HuH-7.5 (cell line): ENCODE measurements around the gene ZBTB17.
A peak's percentile ranks its signal among the peaks of the same experiment; 100 is the strongest.
"Not testable (repeated sequence)": the region's sequence is repeated elsewhere in the genome, so short reads cannot be mapped to it uniquely, and the experiment has no call there.

ENCODE experiments used
- DNase-seq: peaks from one replicate; pipeline ENCODE4 v3.0.0; 2011; ENCODE audit warnings: low spot score

Gene ZBTB17

GRCh38 chr1:16011936-16012589 lies 36.2 kb upstream of the ZBTB17 start:
- DNase-seq, result no peak

GRCh38 chr1:16010837-16011236 lies 34.9 kb upstream of the ZBTB17 start:
- DNase-seq, result no peak

GRCh38 chr1:16009678-16010077 lies 33.8 kb upstream of the ZBTB17 start:
- DNase-seq, result no peak

GRCh38 chr1:16009030-16009460 lies 33.1 kb upstream of the ZBTB17 start:
- DNase-seq, result peak; percentile 72

- DNase-seq, result no peak
Observed at GRCh38 chr1:16007671-16008341, 31.9 kb upstream of the ZBTB17 start.

- DNase-seq, result no peak
Observed at GRCh38 chr1:16006552-16007485, 30.9 kb upstream of the ZBTB17 start.

DNA sequence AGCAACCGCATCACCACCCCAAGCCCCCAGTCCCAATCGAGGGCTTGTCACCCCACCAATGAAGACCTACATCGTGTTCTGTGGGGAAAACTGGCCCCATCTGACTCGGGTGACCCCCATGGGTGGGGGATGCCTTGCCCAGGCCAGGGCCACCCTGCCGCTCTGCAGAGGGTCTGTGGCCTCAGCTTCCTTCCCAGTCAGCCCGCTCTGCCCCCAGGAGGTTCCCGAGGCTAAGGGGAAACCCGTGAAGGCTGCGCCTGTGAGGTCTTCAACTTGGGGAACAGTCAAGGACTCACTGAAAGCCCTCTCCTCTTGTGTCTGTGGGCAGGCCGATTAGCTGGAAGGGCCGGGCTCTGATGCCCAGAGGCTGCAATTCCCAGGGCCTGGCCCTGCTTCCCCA lies 30.1 kb upstream of the ZBTB17 start:
- no peak for DNase-seq

GRCh38 chr1:16005597-16005996 lies 29.7 kb upstream of the ZBTB17 start:
- no peak for DNase-seq

GRCh38 chr1:16001274-16001673 lies 25.4 kb upstream of the ZBTB17 start:
- DNase-seq, result not testable (repeated sequence)

GRCh38 chr1:15998929-15999328 lies 23.0 kb upstream of the ZBTB17 start:
- DNase-seq, result no peak

DNA sequence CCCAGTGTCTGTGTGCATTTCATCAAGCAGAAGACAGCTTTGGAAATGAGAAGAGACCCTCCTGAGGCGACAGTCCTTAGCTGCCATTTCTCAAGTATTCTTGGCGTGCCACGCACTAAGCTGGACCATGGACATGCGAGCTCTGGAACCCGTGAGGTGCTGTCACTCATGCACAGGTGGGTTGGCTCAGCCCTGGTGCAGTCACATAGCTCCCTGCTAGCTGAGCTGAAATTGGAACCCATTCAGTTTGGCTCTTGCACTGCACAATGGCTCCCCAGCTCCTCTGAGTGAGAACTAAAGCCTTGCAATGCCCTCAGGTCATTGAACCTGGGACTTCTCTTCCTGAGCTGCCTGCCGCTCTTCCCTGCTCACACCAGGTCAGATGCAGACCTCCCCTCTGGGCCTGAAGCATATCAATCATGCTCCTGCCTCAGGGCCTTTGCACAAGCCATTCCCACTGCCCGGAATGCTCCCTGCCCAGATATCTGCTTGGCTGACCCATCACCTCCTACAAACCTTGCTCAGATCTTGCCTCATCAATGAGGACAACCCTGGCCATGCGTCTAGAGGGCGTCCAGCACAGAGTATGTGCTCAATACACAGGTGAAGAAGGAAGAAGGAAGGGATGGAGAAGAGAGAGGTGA lies 21.9 kb upstream of the ZBTB17 start:
- no peak for DNase-seq

GRCh38 chr1:15997076-15997585 lies 21.2 kb upstream of the ZBTB17 start:
- no peak for DNase-seq

DNA sequence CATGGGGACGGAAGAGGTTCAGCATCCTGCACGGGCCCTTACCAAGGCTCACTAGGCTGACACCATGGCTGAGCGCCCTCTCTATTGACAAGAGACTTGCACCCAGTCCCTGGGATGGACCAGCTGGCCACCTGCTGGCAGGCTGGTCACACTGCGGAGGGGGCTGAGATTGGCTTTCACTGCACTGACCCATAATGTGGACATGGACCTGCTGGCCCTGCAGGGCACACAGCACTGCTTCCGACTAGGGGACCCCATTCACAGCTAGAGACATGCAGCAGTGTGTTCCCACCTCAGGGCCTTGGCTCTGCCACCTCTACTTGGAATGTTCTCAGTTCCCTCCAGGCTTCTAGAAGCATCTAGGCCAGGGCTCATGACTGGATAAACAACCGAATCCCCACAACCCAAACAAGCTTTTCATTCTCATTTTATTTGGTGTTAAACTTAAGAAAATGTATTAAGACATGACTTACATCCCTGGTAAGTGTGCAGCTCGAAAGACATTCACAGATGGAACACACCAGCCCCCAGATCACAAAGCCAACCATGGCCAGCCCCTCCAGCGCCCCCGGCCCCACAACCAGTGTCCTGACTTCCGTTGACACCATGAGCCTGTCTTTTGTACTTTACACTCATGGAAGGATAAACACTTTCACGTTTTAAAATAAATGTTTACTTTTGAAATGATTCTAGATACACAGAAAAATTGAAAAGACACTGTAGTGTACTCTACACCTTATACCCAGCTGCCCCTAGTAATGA lies 18.9 kb upstream of the ZBTB17 start:
- peak; percentile 69 for DNase-seq

- no peak for DNase-seq
Observed at GRCh38 chr1:15994081-15994480, 18.2 kb upstream of the ZBTB17 start.

GRCh38 chr1:15993666-15994065 lies 17.8 kb upstream of the ZBTB17 start:
- DNase-seq, result no peak

DNA sequence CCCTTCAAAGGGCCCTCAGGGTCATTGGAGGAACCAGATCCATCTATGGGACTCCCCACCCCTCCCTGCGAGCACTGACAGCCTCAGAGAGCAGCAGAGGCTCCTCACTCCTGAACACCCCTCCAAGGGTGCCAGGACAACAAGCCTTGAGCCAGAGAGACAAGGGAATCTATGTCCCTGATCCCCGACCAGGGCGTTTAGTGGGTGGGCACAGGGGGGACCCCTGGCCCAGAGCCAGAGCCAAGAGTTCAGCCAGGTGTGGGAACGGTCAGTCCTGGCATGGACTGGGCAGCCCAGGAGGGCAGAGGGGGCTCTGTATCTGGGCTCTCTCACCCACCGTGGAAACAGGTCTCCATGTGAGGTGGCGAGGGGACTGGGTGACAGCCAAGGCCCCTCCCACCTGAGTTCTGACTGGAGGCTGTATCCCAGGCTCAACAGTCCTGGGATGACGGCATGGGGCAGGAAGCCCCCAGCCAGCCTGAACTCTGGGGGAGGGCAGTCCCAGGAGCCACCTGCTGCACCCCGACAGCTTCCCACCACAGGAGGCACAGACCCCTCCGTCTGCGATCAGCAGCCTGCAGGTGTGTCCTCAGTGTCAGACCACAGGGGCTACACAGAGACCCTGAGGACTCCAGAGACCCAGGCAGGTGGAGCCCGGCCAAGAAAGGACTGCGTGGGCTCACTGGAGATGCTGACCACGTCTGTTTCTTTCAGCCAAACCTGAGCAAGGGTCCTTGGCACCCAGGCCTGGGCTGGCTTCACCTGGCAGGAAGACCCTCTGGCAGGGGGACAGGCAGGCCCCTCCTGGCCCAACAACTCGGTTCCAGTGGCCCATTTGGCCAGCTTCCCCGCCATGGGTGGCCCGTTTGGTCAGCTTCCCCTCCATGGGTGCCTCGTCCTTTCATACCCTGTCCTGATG lies 16.9 kb upstream of the ZBTB17 start:
- no peak for DNase-seq

- no peak for DNase-seq
Observed at GRCh38 chr1:15992187-15992553, 16.3 kb upstream of the ZBTB17 start.

DNA sequence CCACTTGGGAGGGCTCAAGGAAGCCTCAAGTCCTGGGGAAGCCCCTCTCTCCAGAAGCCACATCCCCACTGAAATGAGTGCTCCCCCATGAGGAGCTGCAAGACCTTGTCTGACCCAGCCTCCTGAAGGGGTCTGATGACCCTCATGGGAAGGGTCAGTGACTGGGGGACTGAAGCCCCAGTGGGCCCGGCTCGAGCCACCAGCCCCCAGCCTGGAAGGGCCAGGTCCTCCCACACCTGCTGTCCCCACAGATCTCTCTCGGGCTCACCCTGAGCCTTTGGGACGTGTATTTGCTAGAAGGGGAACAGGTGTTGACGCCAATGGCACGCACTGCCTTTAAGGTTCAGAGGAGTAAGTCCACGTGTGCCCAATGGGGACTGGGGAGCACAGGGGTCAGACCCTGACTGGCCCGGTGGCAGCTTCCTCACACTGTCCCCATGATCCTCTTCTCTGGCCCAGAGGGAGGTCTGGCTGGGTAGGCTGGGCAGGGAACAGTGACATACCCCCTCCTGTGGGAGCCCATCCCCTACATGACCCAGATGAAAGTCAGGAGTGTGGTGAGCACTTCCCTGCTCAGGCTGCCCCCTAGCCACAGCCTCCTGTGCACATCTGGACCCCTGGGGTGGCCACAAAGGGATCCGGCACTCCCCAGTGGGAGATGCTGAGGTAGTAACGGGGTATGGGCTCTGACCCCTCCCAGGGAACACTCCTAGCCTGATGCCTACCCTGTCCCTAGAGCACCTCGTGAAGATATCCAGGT lies 15.7 kb upstream of the ZBTB17 start:
- DNase-seq, result no peak

DNA sequence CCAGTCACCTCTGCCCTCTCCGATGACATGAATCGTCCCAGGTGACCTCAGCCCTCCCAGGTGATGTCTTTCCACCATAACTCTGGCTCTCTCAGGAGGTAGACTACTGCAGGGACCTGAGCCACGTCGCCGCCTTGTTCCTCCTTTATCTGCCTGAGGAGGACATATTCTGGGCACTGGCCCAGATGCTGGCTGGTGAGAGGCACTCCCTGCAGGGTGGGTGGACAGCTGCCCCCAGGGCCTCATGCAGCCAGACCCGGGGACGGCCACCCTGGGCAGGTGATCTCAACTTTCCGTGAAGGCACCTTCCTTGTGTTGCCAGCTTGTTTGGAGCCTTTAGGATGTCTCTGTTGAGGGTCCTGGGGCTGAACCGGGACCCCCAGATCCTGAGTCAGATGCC lies 13.9 kb upstream of the ZBTB17 start:
- no peak for DNase-seq
